OCI-LY3 (cell line): ENCODE measurements around the gene GTSE1.
A peak's percentile ranks its signal among the peaks of the same experiment; 100 is the strongest.

Experiments
- H2AFZ ChIP-seq: fragments of 200-600, 300-600 bp; shearing (Covaris generic); 2 replicates; pipeline ENCODE4 v1.6.0; 2014; ENCODE audit warnings: antibody characterized with exemption, low read depth, low read length
- H3K27ac ChIP-seq: fragments of 200-600, 300-600 bp; sonication (generic); 2 replicates; pipeline ENCODE4 v1.5.1; 2014; ENCODE audit warnings: mild to moderate bottlenecking, low read length, moderate library complexity, mixed read lengths
- H3K27me3 ChIP-seq: fragments of 200-600, 300-600 bp; sonication (generic); 2 replicates; pipeline ENCODE4 v1.6.1; 2014; ENCODE audit warnings: low read depth, low read length, mixed read lengths
- H3K36me3 ChIP-seq: fragments of 200-600, 300-600 bp; sonication (generic); replicated peaks from 2 replicates; pipeline ENCODE3; 2014; ENCODE audit warnings: low read depth, low read length, mixed read lengths
- H3K4me1 ChIP-seq: fragments of 300-600, 200-600 bp; sonication (generic); 2 replicates; pipeline ENCODE4 v1.6.1; 2014; ENCODE audit warnings: low read length, mixed read lengths
- H3K4me2 ChIP-seq: fragments of 200-600, 300-600 bp; sonication (generic); 2 replicates; pipeline ENCODE4 v1.6.1; 2014; ENCODE audit warnings: low read length, mixed read lengths
- H3K4me3 ChIP-seq: fragments of 300-600, 200-600 bp; sonication (generic); 2 replicates; pipeline ENCODE4 v1.5.1; 2014; ENCODE audit warnings: antibody characterized with exemption, mild to moderate bottlenecking, low read length, moderate library complexity
- H3K79me2 ChIP-seq: fragments of 300-600, 200-600 bp; shearing (Covaris generic); 2 replicates; pipeline ENCODE4 v1.6.1; 2014; ENCODE audit warnings: mild to moderate bottlenecking, low read length, mixed read lengths
- H3K9ac ChIP-seq: fragments of 300-600, 200-600 bp; shearing (Covaris generic); 2 replicates; pipeline ENCODE4 v1.6.0; 2014; ENCODE audit warnings: mild to moderate bottlenecking, low read length, moderate library complexity
- H3K9me3 ChIP-seq: fragments of 200-600, 300-600 bp; shearing (Covaris generic); 2 replicates; pipeline ENCODE4 v1.6.1; 2014; ENCODE audit warnings: low read length, mixed read lengths; ENCODE audit not compliant: insufficient read depth
- H4K20me1 ChIP-seq: fragments of 200-600, 300-600 bp; sonication (generic); 2 replicates; pipeline ENCODE4 v1.6.1; 2016; ENCODE audit warnings: low read length, mixed read lengths; ENCODE audit not compliant: insufficient read depth
- EZH2phosphoT487 ChIP-seq: fragments of 200-600 bp; shearing (Covaris generic); IDR thresholded peaks from 2 replicates; pipeline ENCODE4 v1.6.1; 2018; ENCODE audit warnings: antibody characterized with exemption, mixed run types, low read depth
- TF ChIP-seq, protein P1 (sequence below): fragments of 200-600, 300-600 bp; sonication (generic); IDR thresholded peaks from 2 replicates; pipeline ENCODE4 v1.5.1; 2014; ENCODE audit warnings: antibody characterized with exemption, low read length, low read depth

Gene GTSE1

GRCh38 chr22:46278656-46279645 lies 17.7 kb upstream of the GTSE1 start:
- H4K20me1 ChIP-seq = no peaks in the 10 kb centered on the region
- peaks cover 24% of the 10 kb centered on the region for H3K36me3 ChIP-seq
- no peaks in the 10 kb centered on the region for H3K27me3 ChIP-seq
- H2AFZ ChIP-seq = no peak overlapping the region
- peak overlapping the region; percentile 34 for H3K4me2 ChIP-seq
- no peak overlapping the region for H3K9ac ChIP-seq
- H3K79me2 ChIP-seq = no peaks in the 10 kb centered on the region
- peaks cover 11% of the 10 kb centered on the region for H3K4me1 ChIP-seq
- H3K27ac ChIP-seq = no peak overlapping the region
- no peak for TF ChIP-seq EZH2phosphoT487
- TF ChIP-seq, protein P1, sequence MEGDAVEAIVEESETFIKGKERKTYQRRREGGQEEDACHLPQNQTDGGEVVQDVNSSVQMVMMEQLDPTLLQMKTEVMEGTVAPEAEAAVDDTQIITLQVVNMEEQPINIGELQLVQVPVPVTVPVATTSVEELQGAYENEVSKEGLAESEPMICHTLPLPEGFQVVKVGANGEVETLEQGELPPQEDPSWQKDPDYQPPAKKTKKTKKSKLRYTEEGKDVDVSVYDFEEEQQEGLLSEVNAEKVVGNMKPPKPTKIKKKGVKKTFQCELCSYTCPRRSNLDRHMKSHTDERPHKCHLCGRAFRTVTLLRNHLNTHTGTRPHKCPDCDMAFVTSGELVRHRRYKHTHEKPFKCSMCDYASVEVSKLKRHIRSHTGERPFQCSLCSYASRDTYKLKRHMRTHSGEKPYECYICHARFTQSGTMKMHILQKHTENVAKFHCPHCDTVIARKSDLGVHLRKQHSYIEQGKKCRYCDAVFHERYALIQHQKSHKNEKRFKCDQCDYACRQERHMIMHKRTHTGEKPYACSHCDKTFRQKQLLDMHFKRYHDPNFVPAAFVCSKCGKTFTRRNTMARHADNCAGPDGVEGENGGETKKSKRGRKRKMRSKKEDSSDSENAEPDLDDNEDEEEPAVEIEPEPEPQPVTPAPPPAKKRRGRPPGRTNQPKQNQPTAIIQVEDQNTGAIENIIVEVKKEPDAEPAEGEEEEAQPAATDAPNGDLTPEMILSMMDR = no peak
- H3K9me3 ChIP-seq = no peaks in the 10 kb centered on the region
- no peak overlapping the region for H3K4me3 ChIP-seq

GRCh38 chr22:46280063-46280817 lies 16.4 kb upstream of the GTSE1 start:
- Histone ChIP-seq H3K4me2 (no peak overlapping the region), H3K36me3 (peaks cover 20% of the 10 kb centered on the region)
- TF ChIP-seq, protein P1 = no peak
- TF ChIP-seq EZH2phosphoT487 = no peak

DNA sequence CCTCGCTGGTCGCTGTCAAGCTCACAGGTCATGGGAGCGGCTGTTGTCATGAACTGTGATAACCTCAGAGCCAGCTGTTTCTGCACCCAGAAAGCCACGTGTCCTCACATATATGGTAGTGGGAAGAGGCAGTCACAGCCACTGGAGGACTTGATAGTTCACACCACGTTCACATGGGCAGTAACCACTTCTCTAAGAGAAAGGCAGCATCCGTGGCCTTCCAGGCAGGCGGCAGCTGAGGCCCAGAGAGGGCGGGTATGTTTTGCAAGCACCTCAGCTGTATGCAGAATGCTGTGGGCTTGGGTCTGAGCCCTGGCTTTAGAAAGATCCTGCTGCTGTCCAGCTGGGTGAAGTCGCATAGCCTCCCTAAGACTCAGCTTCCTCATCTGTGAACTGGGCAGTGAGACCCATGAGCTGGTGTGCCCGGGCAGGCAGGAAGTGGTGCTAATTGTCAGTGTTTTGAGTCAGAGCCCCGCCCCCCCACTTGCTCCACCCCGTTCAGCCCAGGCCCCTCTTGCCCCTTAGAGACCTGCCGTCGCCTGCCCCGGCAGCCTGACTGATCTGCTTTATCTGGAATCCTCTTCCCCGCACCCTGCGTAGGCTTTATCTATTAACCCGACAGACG lies 15.6 kb upstream of the GTSE1 start:
- peaks cover 14% of the 10 kb centered on the region for H3K36me3 ChIP-seq
- H4K20me1 ChIP-seq = no peaks in the 10 kb centered on the region
- H2AFZ ChIP-seq = no peak overlapping the region
- no peak overlapping the region for H3K4me2 ChIP-seq
- H3K9me3 ChIP-seq = no peaks in the 10 kb centered on the region
- H3K27ac ChIP-seq = no peak overlapping the region
- no peaks in the 10 kb centered on the region for H3K27me3 ChIP-seq
- no peak overlapping the region for H3K4me3 ChIP-seq
- no peaks in the 10 kb centered on the region for H3K79me2 ChIP-seq
- H3K4me1 ChIP-seq = peaks cover 11% of the 10 kb centered on the region
- TF ChIP-seq, protein P1 = no peak
- no peak for TF ChIP-seq EZH2phosphoT487
- no peak overlapping the region for H3K9ac ChIP-seq

More at GRCh38 chr22:46280063-46280817, 16.4 kb upstream of the GTSE1 start:
- Histone ChIP-seq H3K79me2 (no peaks in the 10 kb centered on the region), H4K20me1 (no peaks in the 10 kb centered on the region), H3K27me3 (no peaks in the 10 kb centered on the region), H3K4me1 (peaks cover 11% of the 10 kb centered on the region), H3K27ac (no peak overlapping the region), H3K9me3 (no peaks in the 10 kb centered on the region), H2AFZ (no peak overlapping the region), H3K9ac (no peak overlapping the region), H3K4me3 (no peak overlapping the region)
